Stimulated activated naive CD8-positive, alpha-beta T cell treated with anti-CD3 and anti-CD28 coated beads, Interleukin-15, amount 100 ng/mL, for 72 hours (primary cell): Measurements from ENCODE around the gene TEX51.

ENCODE experiments used
- ATAC-seq: fragments of 150-1000 bp; cut with Tn5 transposase; 2 replicates; pipeline ENCODE4 v1.10.0; 2021; ENCODE audit warnings: mild to moderate bottlenecking, moderate library complexity
- DNase-seq, 2 donors: peaks; one replicate each; pipeline ENCODE4 v3.0.0; 2021 to 2022
- H3K27ac Mint-ChIP-seq, 2 donors: one replicate each; pipeline ENCODE4 v1.8.0; 2022; ENCODE audit warnings: mild to moderate bottlenecking in 2 of 2, mixed read lengths in 2 of 2, moderate library complexity in 2 of 2
- H3K27me3 Mint-ChIP-seq: one replicate; pipeline ENCODE4 v1.8.0; 2022; ENCODE audit warnings: mixed read lengths
- H3K4me1 Mint-ChIP-seq: one replicate; pipeline ENCODE4 v1.8.0; 2022; ENCODE audit warnings: mild to moderate bottlenecking, mixed read lengths
- H3K4me3 Mint-ChIP-seq, 2 donors: one replicate each; pipeline ENCODE4 v1.8.0; 2022; ENCODE audit warnings: mild to moderate bottlenecking in 2 of 2, mixed read lengths in 2 of 2, moderate library complexity in 1 of 2
- H3K9me3 Mint-ChIP-seq, 2 donors: one replicate each; pipeline ENCODE4 v1.8.0; 2022; ENCODE audit warnings: mixed read lengths in 2 of 2

TEX51 gene

DNA sequence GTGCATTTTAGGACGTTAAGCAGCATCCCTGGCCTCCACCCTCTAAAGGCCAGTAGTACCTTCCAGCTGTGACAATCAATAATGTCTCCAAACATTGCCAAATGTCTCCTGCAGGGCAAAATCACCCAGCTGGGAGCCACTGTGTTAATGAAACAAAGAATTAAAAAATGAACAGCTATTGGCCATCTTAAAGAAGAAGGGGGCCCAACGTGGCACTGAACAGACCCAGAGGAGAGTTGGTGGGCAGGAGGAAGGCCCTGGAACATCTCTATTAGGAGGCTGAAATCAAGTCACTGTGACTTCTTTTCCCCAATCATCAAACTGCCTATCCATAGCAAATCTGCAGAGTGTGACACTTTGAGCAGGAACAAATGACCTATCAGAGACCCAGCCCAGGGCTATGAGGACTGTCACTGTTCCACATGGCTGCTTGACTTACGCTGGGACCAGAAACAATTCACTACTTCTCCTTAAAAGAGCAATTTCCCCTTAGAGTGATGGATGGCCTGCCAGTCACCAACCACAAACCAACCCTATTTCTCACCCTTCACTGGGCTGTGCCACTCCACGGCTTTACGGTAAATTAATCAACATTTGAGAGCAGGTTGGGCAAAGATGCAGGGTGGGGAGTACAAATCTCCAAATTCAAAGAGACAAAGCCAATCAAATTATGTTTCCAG is 35.2 kb upstream of the TEX51 start:
- Mint-ChIP-seq H3K4me1 (no peaks in the 10 kb centered on the region), H3K27me3 (peaks cover 11% of the 10 kb centered on the region), H3K27ac (no peak overlapping the region), H3K9me3 (peaks cover 4 to 19% of the 10 kb centered on the region in 2 donors), H3K4me3 (no peak overlapping the region)
- ATAC-seq = no peak
- no peak for DNase-seq

DNA sequence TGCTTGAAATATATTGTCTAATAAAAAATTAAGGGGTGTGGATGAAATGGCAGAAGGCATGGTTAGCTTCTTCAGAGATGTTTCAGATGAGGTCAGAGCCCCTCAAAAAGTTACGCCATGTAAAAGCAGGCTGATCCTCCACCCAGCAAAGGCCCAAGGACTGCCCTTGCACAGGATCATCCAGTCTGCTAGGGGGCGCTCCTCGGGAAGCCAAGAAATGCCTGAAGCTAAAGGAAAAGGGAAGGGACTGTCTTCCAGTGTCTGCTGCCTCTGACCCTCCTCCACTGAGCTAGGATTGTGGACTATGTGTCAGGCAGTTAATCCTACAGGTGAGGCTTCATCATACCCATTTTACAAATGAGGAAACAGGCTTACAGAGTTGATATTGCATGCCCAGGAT is 33.8 kb upstream of the TEX51 start:
- DNase-seq = no peak
- Mint-ChIP-seq H3K9me3 (peaks cover 4 to 19% of the 10 kb centered on the region in 2 donors), H3K4me3 (no peak overlapping the region), H3K4me1 (no peaks in the 10 kb centered on the region), H3K27ac (no peak overlapping the region), H3K27me3 (no peaks in the 10 kb centered on the region)
- ATAC-seq = no peak

DNA sequence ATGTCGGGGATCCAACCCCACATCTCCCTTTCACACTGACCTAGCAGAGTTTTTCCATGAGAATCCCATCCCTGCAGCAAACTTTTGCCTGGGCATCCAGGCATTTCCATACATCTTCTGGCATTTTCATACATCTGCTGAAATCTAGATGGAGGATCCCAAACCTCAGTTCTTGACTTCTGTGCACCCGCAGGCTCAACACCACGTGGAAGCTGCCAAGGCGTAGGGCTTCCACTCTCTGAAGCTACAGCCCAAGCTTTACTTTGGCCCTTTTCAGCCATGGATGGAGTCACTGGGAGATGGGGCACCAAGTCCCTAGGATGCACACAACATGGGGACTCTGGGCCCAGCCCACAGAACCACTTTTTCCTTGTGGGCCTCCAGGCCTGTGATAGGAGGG is 32.2 kb upstream of the TEX51 start:
- Mint-ChIP-seq H3K9me3 (peaks cover 4 to 19% of the 10 kb centered on the region in 2 donors), H3K4me1 (no peaks in the 10 kb centered on the region), H3K4me3 (no peak overlapping the region), H3K27me3 (no peaks in the 10 kb centered on the region), H3K27ac (no peak overlapping the region)
- DNase-seq = peak in 1 of 2 donors; percentile 3
- ATAC-seq = no peak

DNA sequence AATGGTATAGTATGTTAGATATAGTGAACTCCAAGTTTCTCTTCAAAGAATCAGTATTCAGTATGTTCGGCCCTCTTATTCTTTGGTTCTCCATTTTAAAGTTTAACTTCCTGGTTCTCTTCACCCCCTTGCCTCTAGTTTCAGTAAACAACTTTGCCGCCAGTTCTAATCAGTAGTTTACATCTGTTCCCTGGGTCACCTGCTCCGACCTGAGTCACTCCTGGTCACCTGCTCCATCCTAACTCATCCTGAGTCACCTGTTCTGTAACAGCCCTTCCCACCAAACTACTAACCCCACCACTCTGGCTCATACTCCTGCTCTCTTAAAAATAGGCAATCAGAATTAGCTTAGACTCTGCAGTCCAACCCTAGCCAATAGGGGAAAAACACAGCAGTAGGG is 23.7 kb upstream of the TEX51 start:
- H3K9me3 Mint-ChIP-seq = peaks cover 18 to 28% of the 10 kb centered on the region in 2 donors
- no peak overlapping the region for H3K27ac Mint-ChIP-seq
- no peak overlapping the region for H3K4me3 Mint-ChIP-seq
- H3K27me3 Mint-ChIP-seq = no peaks in the 10 kb centered on the region
- peak in 1 of 2 donors; percentile 1 for DNase-seq
- no peak for ATAC-seq
- no peaks in the 10 kb centered on the region for H3K4me1 Mint-ChIP-seq

DNA sequence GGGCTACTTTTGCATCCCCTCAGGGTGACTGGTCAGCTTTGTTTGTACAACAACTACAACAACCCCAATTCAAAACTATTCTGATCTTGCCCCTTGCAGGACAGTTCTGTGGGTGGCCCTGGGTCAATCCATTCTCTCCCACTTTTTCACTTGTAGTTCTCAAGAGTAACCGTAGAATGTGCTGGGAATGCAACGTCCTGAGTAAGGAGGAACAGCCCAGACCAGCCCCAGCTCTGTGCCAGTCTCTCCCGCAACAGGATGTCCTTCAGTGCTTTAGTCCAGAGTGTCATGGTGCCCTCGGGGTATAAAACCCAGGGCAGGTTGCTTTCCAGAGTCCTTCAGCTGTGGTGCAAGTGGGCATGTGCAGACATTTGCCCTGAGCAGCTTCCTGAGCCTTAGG is 22.1 kb upstream of the TEX51 start:
- H3K9me3 Mint-ChIP-seq = peaks cover 18 to 28% of the 10 kb centered on the region in 2 donors
- ATAC-seq = no peak
- H3K27me3 Mint-ChIP-seq = no peaks in the 10 kb centered on the region
- no peak overlapping the region for H3K27ac Mint-ChIP-seq
- peak in 1 of 2 donors; percentile 1 for DNase-seq
- no peaks in the 10 kb centered on the region for H3K4me1 Mint-ChIP-seq
- no peak overlapping the region for H3K4me3 Mint-ChIP-seq

DNA sequence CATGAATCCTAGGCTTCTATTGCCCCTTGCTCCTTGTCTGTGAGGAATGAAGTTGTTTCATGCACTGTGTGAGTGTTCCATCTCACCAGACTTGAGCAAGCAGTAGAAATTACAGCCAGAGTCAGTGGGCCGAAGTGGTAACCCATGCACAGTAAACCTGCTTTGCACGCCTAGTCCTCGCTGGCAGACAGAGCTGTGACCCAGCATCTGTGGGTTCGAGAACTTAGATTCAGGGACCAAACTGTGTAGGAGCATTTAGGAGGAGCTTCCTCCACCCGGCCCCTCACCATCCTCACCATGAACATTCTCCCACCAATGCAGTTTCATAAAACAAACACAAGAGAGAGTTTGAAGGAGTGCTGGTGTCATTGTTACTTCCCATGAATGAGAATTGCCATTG is 21.6 kb upstream of the TEX51 start:
- H3K27ac Mint-ChIP-seq = no peak overlapping the region
- H3K4me1 Mint-ChIP-seq = no peaks in the 10 kb centered on the region
- no peaks in the 10 kb centered on the region for H3K27me3 Mint-ChIP-seq

DNA sequence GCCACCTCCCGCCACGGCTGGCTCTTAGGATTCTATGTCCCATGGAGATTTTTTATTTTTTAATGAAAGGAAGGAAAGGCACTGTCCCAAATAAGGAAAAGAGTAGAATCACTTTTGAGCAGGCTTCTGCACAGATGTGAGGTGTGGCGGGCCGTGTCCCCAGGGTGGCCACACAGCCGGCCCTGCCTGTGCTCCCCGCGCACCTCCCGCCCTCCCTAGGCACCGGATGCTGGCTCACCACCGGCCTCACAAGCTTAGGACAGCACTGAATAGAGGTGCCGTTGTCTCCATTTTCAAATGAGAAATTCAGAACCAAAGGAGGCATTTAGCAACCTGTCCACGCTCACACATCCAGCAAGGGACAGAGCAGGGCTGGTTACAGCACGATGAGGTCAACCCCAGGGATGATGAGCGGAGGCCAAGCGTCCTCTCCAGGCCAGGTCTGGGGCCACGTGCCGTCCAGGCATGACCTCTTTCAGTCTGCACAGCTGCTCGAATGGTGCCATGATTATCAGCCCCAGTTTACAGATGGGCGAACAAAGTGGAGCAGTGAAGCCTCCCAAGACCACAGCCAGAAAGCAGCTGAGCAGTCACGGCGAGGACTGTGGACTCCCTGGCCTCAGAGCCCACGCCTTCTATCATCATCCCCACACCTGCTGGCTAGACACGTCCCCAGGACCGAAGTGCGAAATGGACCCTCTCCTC is 20.7 kb upstream of the TEX51 start:
- Mint-ChIP-seq H3K27ac (no peak overlapping the region), H3K27me3 (no peaks in the 10 kb centered on the region), H3K4me3 (no peak overlapping the region), H3K4me1 (no peaks in the 10 kb centered on the region), H3K9me3 (peaks cover 18 to 28% of the 10 kb centered on the region in 2 donors)
- DNase-seq (peak in 1 of 2 donors; percentile 2), ATAC-seq (no peak)

More for the DNA sequence above, 21.6 kb upstream of the TEX51 start:
- peaks cover 18 to 28% of the 10 kb centered on the region in 2 donors for H3K9me3 Mint-ChIP-seq
- no peak overlapping the region for H3K4me3 Mint-ChIP-seq
- no peak for ATAC-seq
- no peak for DNase-seq

DNA sequence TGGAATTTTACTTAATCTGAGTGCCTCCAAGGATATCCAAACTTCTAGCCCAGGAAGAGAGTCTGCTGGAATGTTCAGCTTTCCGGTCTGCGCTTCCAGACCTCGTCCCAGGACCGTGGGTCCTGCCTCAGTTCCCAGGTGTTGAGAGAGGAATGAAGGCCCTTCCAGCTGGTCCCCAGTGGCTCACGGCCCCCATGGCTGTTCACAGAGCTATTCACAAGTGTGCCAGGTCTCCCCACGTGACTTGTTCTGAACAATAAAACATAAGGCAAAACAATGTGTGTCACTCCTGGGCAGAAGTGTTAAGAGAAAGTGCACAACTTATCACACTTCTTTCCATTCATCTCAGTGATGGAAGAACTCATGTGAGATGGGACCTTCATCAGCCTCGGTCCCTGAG is 20.1 kb upstream of the TEX51 start:
- no peaks in the 10 kb centered on the region for H3K27me3 Mint-ChIP-seq
- H3K9me3 Mint-ChIP-seq = peaks cover 18 to 24% of the 10 kb centered on the region in 2 donors
- H3K27ac Mint-ChIP-seq = no peak overlapping the region
- H3K4me1 Mint-ChIP-seq = no peaks in the 10 kb centered on the region
- no peak overlapping the region for H3K4me3 Mint-ChIP-seq
- no peak for ATAC-seq
- DNase-seq = no peak

DNA sequence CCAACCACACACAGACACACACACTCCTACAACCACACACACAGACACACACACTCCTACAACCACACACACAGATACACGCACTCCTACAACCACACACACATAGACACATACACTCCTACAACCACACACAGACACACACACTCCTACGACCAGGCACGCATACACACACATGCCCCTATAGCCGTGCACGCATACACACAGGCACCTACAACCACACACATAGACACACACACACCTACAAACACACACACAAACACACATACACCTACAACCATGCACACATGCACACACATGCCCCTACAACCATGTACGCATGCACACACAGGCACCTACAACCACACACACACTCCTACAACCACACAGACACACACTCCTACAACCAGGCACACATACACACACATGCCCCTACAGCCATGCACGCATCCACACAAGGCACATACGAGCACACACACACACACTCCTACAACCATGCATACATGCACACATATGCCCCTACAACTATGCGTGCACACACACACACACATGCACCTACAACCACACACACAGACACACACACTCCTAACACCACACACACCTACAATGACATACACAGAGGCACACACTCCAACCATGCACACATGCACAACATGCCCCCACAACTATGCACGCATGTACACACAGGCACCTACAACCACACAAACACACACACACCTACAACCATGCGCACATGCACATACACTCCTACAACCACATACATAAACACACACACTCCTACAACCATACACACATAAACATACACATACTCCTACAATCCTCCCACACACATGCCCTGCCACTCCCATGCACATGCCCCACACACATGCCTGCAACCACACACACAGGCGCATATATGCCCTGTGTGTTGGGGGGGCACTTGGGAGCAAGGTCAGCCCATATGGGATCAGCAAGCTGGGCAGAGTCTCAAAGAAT is 19.1 kb upstream of the TEX51 start:
- Mint-ChIP-seq H3K4me3 (no peak overlapping the region), H3K9me3 (peaks cover 13 to 14% of the 10 kb centered on the region in 2 donors), H3K27ac (no peak overlapping the region), H3K4me1 (no peaks in the 10 kb centered on the region), H3K27me3 (no peaks in the 10 kb centered on the region)
- no peak for ATAC-seq
- peak in 1 of 2 donors; percentile 1 for DNase-seq

DNA sequence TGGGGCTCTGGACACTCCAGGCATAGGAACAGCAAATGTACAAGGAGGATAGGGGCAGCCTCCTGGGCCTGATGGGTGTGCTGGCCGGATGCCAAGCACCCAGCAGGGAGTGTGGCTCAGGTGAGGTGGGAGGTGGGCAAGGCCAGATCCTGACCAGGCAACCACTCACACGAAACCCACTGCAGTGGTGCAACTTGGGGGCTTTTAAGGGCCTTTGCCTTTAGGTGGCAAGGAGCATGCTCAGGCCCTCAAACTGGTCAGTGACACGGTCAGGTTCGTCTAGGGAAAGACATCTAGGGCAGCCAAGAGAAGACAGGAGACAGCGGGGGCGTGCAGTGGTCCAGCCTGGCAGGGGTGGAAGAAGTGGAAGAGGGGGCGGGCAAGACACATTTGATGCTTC is 18.4 kb upstream of the TEX51 start:
- Mint-ChIP-seq H3K4me1 (no peaks in the 10 kb centered on the region), H3K4me3 (no peak overlapping the region)

DNA sequence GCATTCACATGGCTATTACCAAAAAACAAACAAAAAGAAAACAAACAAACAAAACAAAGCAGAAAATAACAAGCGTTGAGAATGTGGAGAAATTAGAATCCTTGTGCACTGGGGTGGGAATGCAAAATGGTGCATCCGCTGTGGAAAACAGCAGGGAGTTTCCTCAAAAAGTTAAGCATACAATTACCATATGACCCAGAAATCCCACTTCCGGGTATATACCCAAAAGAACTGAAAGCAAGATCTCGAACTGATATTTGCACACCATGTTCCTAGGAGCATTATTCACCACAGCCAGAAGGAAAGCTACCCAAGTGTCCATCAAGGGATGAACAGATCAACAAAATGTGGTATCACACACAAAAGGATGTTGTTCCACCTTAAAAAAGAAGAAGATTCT is 17.9 kb upstream of the TEX51 start:
- Mint-ChIP-seq H3K9me3 (peaks cover under 1 to 2% of the 10 kb centered on the region in 2 donors), H3K27me3 (no peaks in the 10 kb centered on the region), H3K4me1 (peaks cover 1% of the 10 kb centered on the region), H3K27ac (no peak overlapping the region), H3K4me3 (no peak overlapping the region)
- no peak for ATAC-seq
- DNase-seq = no peak

More for the DNA sequence above, 18.4 kb upstream of the TEX51 start:
- Mint-ChIP-seq H3K27ac (no peak overlapping the region), H3K9me3 (peaks cover 6 to 7% of the 10 kb centered on the region in 2 donors), H3K27me3 (no peaks in the 10 kb centered on the region)
- DNase-seq = no peak
- ATAC-seq = no peak

DNA sequence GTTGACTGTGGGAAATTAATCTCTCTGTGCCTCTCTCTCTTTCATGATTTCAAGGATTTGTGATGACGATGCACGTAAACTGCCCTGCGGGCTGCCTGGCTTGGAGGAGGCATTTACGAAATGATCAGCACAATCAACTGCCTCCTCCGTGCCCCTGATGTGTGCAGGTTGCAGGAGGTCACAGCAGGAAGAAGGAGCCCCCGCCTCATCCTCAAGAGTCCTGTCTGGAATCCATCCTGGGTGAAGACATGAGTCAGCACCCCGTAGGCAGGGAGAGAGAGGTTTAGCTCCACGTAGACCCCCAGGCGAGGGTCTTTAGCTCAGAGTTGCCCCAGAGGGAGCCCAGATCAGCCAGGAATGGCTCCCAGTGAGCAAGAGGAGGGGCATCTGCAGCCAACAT is 17.1 kb upstream of the TEX51 start:
- ATAC-seq (no peak), DNase-seq (peak in 1 of 2 donors; percentile 7)
- Mint-ChIP-seq H3K4me3 (no peak overlapping the region), H3K27ac (no peak overlapping the region), H3K4me1 (peaks cover 9% of the 10 kb centered on the region), H3K9me3 (no peaks in the 10 kb centered on the region), H3K27me3 (peaks cover 6% of the 10 kb centered on the region)

DNA sequence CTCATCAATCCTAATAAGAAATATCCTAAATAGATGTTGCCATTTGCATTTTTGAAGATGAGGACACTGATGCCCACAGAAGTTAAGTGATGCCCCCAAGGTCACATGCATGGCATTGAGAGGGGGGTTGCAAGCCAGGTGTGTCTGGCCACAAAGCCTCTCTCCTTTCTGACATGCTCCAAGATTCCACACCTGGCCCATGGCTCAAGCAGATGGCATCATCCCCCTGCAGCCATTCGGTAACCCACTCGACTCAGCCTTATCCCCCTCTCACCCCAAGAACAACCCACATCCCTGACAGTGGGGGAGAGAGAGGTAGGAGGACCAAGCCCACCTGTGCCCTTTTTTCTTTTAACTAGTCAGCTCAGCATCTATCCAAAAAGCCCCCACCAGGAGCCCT is 16.5 kb upstream of the TEX51 start:
- Mint-ChIP-seq H3K9me3 (no peaks in the 10 kb centered on the region), H3K27me3 (peaks cover 12% of the 10 kb centered on the region), H3K27ac (no peak overlapping the region), H3K4me3 (no peak overlapping the region), H3K4me1 (peaks cover 14% of the 10 kb centered on the region)
- DNase-seq (no peak), ATAC-seq (no peak)

DNA sequence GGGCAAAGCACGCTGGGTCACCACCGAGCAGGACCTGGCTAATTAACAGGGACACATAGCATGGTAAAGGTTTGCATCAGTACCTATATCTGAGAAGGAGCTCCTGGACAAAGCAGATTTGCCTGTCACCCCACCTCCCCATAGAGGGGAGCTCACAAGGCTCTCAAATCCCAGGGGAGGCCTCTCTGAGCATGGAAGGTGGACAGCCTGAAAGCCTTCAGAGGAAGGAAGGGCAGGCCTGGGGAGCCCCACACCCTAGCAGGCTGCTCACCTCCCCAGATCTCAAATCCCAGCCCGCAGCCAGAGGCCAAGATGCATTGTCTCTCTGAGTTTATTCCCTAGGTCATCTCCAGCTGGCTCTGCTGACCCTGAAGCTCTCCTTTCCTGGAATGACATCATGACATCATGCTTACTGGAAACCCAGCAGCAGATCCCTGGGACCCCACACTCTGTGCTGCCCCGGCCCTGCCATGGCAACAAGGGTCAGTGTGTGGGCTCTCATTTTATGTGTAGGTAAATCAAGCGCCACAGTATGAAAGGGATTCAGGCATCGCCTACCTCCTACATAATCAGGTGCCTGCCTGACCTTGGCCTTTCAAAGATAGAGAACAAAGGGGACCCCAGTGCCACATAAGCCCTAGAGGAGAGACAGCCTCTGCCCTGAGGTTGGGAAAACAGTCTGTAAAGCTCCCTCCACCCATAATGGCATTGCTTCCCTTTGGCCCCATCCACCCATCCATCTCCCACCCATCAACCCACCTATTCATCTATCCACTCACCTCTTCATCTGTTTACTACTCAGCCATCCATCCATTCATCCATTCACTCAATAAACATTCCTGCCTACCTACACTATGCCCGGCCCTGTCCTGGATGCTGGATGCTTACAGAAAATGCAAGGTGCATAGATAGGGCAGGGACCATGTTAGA is 15.7 kb upstream of the TEX51 start:
- DNase-seq = peak in 1 of 2 donors; percentile 5
- Mint-ChIP-seq H3K4me3 (no peak overlapping the region), H3K27ac (no peak overlapping the region)

DNA sequence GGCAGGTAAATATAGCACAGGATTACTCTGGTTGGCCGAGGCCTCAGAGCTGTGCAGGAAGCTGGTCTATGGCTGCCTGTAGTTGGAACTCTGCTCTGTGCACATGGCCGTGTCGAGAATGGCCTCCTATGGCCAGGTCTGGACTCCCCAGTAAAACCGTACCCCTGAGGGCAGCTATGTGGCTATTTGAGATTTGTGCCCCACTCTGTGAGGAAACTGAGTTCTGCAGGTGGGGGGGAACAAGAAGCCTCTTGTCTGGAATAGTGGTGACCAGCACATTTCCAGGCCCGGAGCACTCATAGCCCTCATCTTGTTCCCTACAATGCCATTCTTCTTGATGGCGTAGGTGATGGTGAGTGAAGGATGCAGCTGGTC is 15.0 kb upstream of the TEX51 start:
- Mint-ChIP-seq H3K4me1 (peaks cover 14% of the 10 kb centered on the region), H3K9me3 (no peaks in the 10 kb centered on the region), H3K27me3 (peaks cover 16% of the 10 kb centered on the region), H3K27ac (no peak overlapping the region), H3K4me3 (no peak overlapping the region)
- ATAC-seq (peak; percentile 3), DNase-seq (peak in 1 of 2 donors; percentile 2)

More for the DNA sequence above, 15.7 kb upstream of the TEX51 start:
- peak; percentile 13 for ATAC-seq
- H3K27me3 Mint-ChIP-seq = peaks cover 16% of the 10 kb centered on the region
- H3K9me3 Mint-ChIP-seq = no peaks in the 10 kb centered on the region
- H3K4me1 Mint-ChIP-seq = peaks cover 14% of the 10 kb centered on the region
